Gastrocnemius medialis (tissue), 4 donors: ENCODE measurements around the gene SYCE1. TPM values are rescaled to one million over a fixed set of nuclear protein-coding genes. Genes with fewer than 3 reads are reported as not detected.
"Not testable (repeated sequence)": the region's sequence is repeated elsewhere in the genome, so short reads cannot be mapped to it uniquely, and the experiment has no call there.

ENCODE experiments used
- ATAC-seq, 2 donors: fragments of 150-250 bp; one replicate each; pipeline ENCODE4 v1.9.1; 2016
- DNase-seq, 2 donors: peaks; one replicate each; pipeline ENCODE4 v3.0.0-alpha.2; 2019
- H3K27ac ChIP-seq, 4 donors: fragments of 200-600 bp; sonication (generic); 1 replicate in 1 of 4; 2 replicates in 3 of 4; pipeline ENCODE4 v1.5.1; 2016 to 2018; ENCODE audit warnings: mild to moderate bottlenecking in 2 of 4, moderate library complexity in 1 of 4
- H3K27me3 ChIP-seq, 3 donors: fragments of 200-600 bp; sonication (generic) in 2 of 3; 1 replicate in 1 of 3; 2 replicates in 2 of 3; pipeline versions ENCODE4 v1.5.1 to v1.6.0; 2016 to 2019; ENCODE audit warnings: mild to moderate bottlenecking in 1 of 3, moderate library complexity in 1 of 3
- H3K36me3 ChIP-seq, 2 donors: fragments of 200-600 bp; sonication (generic) in 1 of 2; one replicate each; pipeline ENCODE4 v1.5.1; 2017 to 2018
- H3K4me1 ChIP-seq, 2 donors: fragments of 200-600 bp; sonication (generic) in 1 of 2; one replicate each; pipeline ENCODE4 v1.5.1; 2016 to 2017; ENCODE audit warnings: mild to moderate bottlenecking in 2 of 2
- H3K4me3 ChIP-seq, 4 donors: fragments of 200-600 bp; sonication (generic) in 3 of 4; 1 replicate in 1 of 4; 2 replicates in 3 of 4; pipeline ENCODE4 v1.5.1; 2016 to 2019; ENCODE audit warnings: mild to moderate bottlenecking in 2 of 4
- H3K9me3 ChIP-seq, 3 donors: fragments of 200-600 bp; sonication (generic) in 2 of 3; 1 replicate in 1 of 3; 2 replicates in 2 of 3; pipeline ENCODE4 v1.5.1; 2016 to 2019
- CTCF ChIP-seq, 5 experiments: fragments of 450-650 bp in 3 of 5; fragments of 200-600 bp in 2 of 5; sonication (generic) in 2 of 5; IDR thresholded peaks in 4 of 5; conservative IDR thresholded peaks in 1 of 5; 1 replicate in 4 of 5; 2 replicates in 1 of 5; pipeline ENCODE4 v1.5.1; 2016 to 2019; ENCODE audit warnings: antibody characterized with exemption in 5 of 5, mild to moderate bottlenecking in 3 of 5, moderate library complexity in 3 of 5
- POLR2A ChIP-seq, 2 donors: fragments of 450-650 bp; IDR thresholded peaks; one replicate each; pipeline ENCODE4 v1.6.1; 2017; ENCODE audit warnings: antibody characterized with exemption in 2 of 2, mild to moderate bottlenecking in 2 of 2, moderate library complexity in 2 of 2
- in situ Hi-C, 4 donors: fragments of 200-750 bp; cut with MboI; loops; one replicate each; pipeline versions ENCODE4 v1.15.0 to v1.8.0; 2017; ENCODE audit warnings: low sequenced_read_pairs in 4 of 4
- intact Hi-C: fragments of 100-400 bp; cut with DNase I; formaldehyde crosslinking; loops from one replicate; pipeline ENCODE4 v1.15.1; 2023; ENCODE audit warnings: low total_unique reads
- total RNA-seq, 4 donors: library from RNA; depleted of rRNA; stranded (reverse); fragments of >200 nt; gene quantifications; one replicate each; pipeline versions ENCODE4 v1.1.0 to v1.2.3, GENCODE V29; 2016

The SYCE1 gene
- total RNA-seq, 4 donors from 2014 or later, result 0.32 TPM; not detected in 3

DNA sequence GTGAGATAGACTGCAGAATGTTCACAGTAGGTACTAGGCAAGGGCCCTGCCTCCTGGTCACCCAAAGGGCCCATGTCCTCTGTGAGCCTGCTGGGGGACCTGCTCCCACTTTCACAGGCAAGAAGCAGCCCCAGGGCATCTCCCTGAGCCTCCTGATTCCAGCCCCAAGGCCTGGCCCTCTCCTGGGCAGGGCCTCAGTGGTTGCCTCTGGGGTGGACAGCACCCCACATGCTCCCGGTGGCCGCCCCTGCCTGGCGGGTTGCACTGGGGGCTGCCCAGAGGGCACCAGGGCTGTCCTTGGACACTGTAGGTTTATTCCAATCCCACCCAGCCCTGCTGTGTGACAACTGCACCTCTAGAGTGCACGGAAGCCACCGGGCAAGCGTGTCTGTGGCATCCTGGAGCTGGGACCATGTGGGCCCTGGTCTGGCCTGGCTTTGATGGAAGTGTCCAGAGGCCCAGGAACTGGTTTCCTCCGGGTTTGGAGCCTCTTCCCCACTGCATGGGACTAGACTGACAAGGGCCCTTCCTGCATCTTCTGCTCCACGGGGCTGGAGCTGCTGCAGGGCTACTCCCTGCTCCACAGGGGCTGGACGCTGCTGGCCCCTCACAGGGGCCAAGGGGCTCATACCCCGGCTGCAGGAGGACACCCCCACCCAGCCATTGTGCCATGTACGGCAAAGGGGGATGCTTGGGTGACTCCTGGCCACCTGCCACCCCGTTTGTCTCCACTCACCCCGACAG is 25.0 kb upstream of the SYCE1 start:
- DNase-seq (no peak), ATAC-seq (no peak)
- Histone ChIP-seq H3K4me1 (no peaks in the 10 kb centered on the region), H3K27me3 (peaks cover 0 to 7% (median 0%) of the 10 kb centered on the region in 3 donors), H3K27ac (no peak overlapping the region), H3K4me3 (no peak overlapping the region), H3K9me3 (no peaks in the 10 kb centered on the region), H3K36me3 (no peaks in the 10 kb centered on the region)
- intact Hi-C loops, result no loop called here
- in situ Hi-C loops, result no loop called here
- TF ChIP-seq CTCF (IDR thresholded peaks at IDR 0.05 in 4 of 5, conservative IDR thresholded peaks at IDR 0.05 in 1 of 5) (no peak), POLR2A (IDR thresholded peaks at IDR 0.05) (no peak)

GRCh38 chr10:133577037-133577436 is 11.7 kb upstream of the SYCE1 start:
- intact Hi-C loops, H3K27ac ChIP-seq, DNase-seq, H3K4me1 ChIP-seq, in situ Hi-C loops, H3K27me3 ChIP-seq, H3K36me3 ChIP-seq, H3K9me3 ChIP-seq, ATAC-seq, H3K4me3 ChIP-seq: not testable (repeated sequence)

GRCh38 chr10:133573460-133573859 is 8.1 kb upstream of the SYCE1 start:
- H3K27ac ChIP-seq, in situ Hi-C loops, H3K4me1 ChIP-seq, DNase-seq, H3K4me3 ChIP-seq, H3K9me3 ChIP-seq, H3K36me3 ChIP-seq, intact Hi-C loops, ATAC-seq, H3K27me3 ChIP-seq: not testable (repeated sequence)

- H3K27me3 ChIP-seq, H3K4me3 ChIP-seq, ATAC-seq, H3K27ac ChIP-seq, DNase-seq, intact Hi-C loops, in situ Hi-C loops, H3K4me1 ChIP-seq, H3K9me3 ChIP-seq, H3K36me3 ChIP-seq: not testable (repeated sequence)
Measured at GRCh38 chr10:133572055-133572454, 6.7 kb upstream of the SYCE1 start.

- H3K4me1 ChIP-seq, H3K27me3 ChIP-seq, DNase-seq, H3K9me3 ChIP-seq, H3K36me3 ChIP-seq, H3K4me3 ChIP-seq, H3K27ac ChIP-seq, in situ Hi-C loops, intact Hi-C loops, ATAC-seq: not testable (repeated sequence)
Measured at GRCh38 chr10:133569801-133570200, 4.4 kb upstream of the SYCE1 start.

- intact Hi-C loops, result not testable (repeated sequence)
Measured at GRCh38 chr10:133568831-133569527, 3.6 kb upstream of the SYCE1 start.

GRCh38 chr10:133568287-133568614 is 2.9 kb upstream of the SYCE1 start:
- Histone ChIP-seq H3K4me1 (no peaks in the 10 kb centered on the region), H3K4me3 (no peak overlapping the region), H3K9me3 (peaks cover 0 to 3% (median 2%) of the 10 kb centered on the region in 3 donors), H3K27me3 (peaks cover 4 to 9% (median 6%) of the 10 kb centered on the region in 3 donors), H3K27ac (no peak overlapping the region), H3K36me3 (no peaks in the 10 kb centered on the region)
- ATAC-seq (no peak), DNase-seq (no peak)
- in situ Hi-C loops, result no loop called here
- intact Hi-C loops, result no loop called here
- TF ChIP-seq POLR2A (IDR thresholded peaks at IDR 0.05) (no peak), CTCF (IDR thresholded peaks at IDR 0.05 in 4 of 5, conservative IDR thresholded peaks at IDR 0.05 in 1 of 5) (no peak)

More at GRCh38 chr10:133568831-133569527, 3.6 kb upstream of the SYCE1 start:
- H3K9me3 ChIP-seq, H3K4me3 ChIP-seq, H3K27ac ChIP-seq, ATAC-seq, H3K27me3 ChIP-seq, in situ Hi-C loops, DNase-seq, H3K4me1 ChIP-seq, H3K36me3 ChIP-seq: not testable (repeated sequence)
